DND-41 (cell line): ENCODE measurements around the gene KRTAP10-5.
"Not testable (repeated sequence)": the region's sequence is repeated elsewhere in the genome, so short reads cannot be mapped to it uniquely, and the experiment has no call there.

Experiments used
- ATAC-seq: fragments of 200-7000 bp; cut with Tn5 transposase; 3 replicates; pipeline ENCODE4 v1.9.1; 2021; ENCODE audit warnings: low read depth; ENCODE audit not compliant: insufficient read depth
- DNase-seq: peaks from one replicate; pipeline ENCODE4 v3.0.0-alpha.2; 2020
- H2AFZ ChIP-seq: 2 replicates; pipeline ENCODE4 v1.6.0; 2012; ENCODE audit warnings: low read depth, low read length
- H3K27ac ChIP-seq: 2 replicates; pipeline ENCODE4 v1.5.1; 2012; ENCODE audit warnings: low read length, inconsistent platforms
- H3K27me3 ChIP-seq: fragments of 200-600 bp; sonication (generic); 2 replicates; pipeline ENCODE4 v1.6.0; 2012; ENCODE audit warnings: low read length, mild to moderate bottlenecking, inconsistent platforms; ENCODE audit not compliant: insufficient read depth, poor library complexity
- H3K36me3 ChIP-seq: 2 replicates; pipeline ENCODE4 v1.5.1; 2012; ENCODE audit warnings: low read length, inconsistent platforms; ENCODE audit not compliant: insufficient read depth
- H3K4me1 ChIP-seq: 2 replicates; pipeline ENCODE4 v1.5.1; 2012; ENCODE audit warnings: mild to moderate bottlenecking, low read length; ENCODE audit not compliant: insufficient read depth
- H3K4me2 ChIP-seq: 2 replicates; pipeline ENCODE4 v1.6.0; 2012; ENCODE audit warnings: mild to moderate bottlenecking, moderate library complexity, low read length, inconsistent platforms; ENCODE audit not compliant: insufficient read depth
- H3K4me3 ChIP-seq, 2 experiments: fragments of 200-600 bp in 1 of 2; shearing (Covaris generic) in 1 of 2; 2 replicates each; pipeline ENCODE4 v1.5.1; 2012 to 2016; ENCODE audit warnings: inconsistent platforms in 2 of 2, low read length in 2 of 2, mild to moderate bottlenecking in 2 of 2, low read depth in 1 of 2, moderate library complexity in 1 of 2
- H3K79me2 ChIP-seq: 2 replicates; pipeline ENCODE4 v1.6.0; 2012; ENCODE audit warnings: low read length, inconsistent platforms; ENCODE audit not compliant: insufficient read depth
- H3K9ac ChIP-seq: 2 replicates; pipeline ENCODE4 v1.6.0; 2012; ENCODE audit warnings: low read depth, mild to moderate bottlenecking, inconsistent platforms, low read length, moderate library complexity
- H3K9me3 ChIP-seq: 2 replicates; pipeline ENCODE4 v1.5.1; 2012; ENCODE audit warnings: low read length, moderate library complexity, mild to moderate bottlenecking, inconsistent platforms; ENCODE audit not compliant: insufficient read depth, severe bottlenecking
- H4K20me1 ChIP-seq: 2 replicates; pipeline ENCODE4 v1.6.0; 2012; ENCODE audit warnings: low read length; ENCODE audit not compliant: insufficient read depth
- CTCF ChIP-seq: IDR thresholded peaks from 2 replicates; pipeline ENCODE4 v1.5.1; 2012; ENCODE audit warnings: borderline replicate concordance, low read length, moderate library complexity, mild to moderate bottlenecking; ENCODE audit not compliant: poor library complexity, severe bottlenecking; ENCODE audit errors: extremely low read depth
- EZH2 ChIP-seq: IDR thresholded peaks from 3 replicates; pipeline ENCODE4 v1.6.1; 2012; ENCODE audit warnings: borderline replicate concordance, low read depth, mild to moderate bottlenecking, moderate library complexity, low read length, inconsistent platforms; ENCODE audit not compliant: severe bottlenecking

Gene KRTAP10-5

GRCh38 chr21:44551340-44551961 lies 29.0 kb downstream of the KRTAP10-5 start, which contains the start of gene KRTAP10-2:
Gene KRTAP10-2, minus strand, starts transcription at chr21:44551505. Its CDS starts 47 bp downstream, at chr21:44551458.
- no peak within 1 kb of the TSS for H3K4me2 ChIP-seq
- no peaks in the 10 kb centered on the region for H3K4me1 ChIP-seq
- H3K4me3 ChIP-seq = no peak within 1 kb of the TSS
- ATAC-seq (no peak), DNase-seq (no peak)
- no peaks in the 10 kb centered on the region for H3K36me3 ChIP-seq
- no peak within 1 kb of the TSS for H3K27ac ChIP-seq
- H3K27me3 ChIP-seq = peaks cover 3% of the 10 kb centered on the region
- H3K9me3 ChIP-seq = no peaks in the 10 kb centered on the region
- no peak within 1 kb of the TSS for H2AFZ ChIP-seq
- no peak within 1 kb of the TSS for H3K9ac ChIP-seq
- no peaks in the 10 kb centered on the region for H3K79me2 ChIP-seq
- H4K20me1 ChIP-seq = 0 out of 2 replicates have a peak, but pooled peaks cover 3% of the 10 kb centered on the region
- no peak for TF ChIP-seq EZH2
- no peak for TF ChIP-seq CTCF

DNA sequence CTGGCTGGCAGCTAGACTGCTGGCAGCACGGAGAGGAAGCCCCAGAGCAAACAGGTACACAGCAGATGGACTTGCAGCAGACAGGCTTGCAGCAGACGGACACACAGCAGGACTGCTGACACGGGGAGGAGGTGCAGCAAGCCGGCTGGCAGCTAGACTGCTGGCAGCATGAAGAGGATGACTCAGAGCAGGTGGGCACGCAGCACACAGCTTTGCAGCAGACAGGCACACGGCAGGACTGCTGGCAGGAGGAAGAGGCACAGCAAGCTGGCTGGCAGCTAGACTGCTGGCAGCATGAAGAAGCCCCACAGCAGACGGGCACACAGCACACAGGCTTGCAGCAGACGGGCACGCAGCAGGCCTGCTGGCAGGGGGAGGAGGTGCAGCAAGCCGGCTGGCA lies 29.6 kb downstream of the KRTAP10-5 start:
- no peak for TF ChIP-seq CTCF
- no peak for TF ChIP-seq EZH2
- no peak overlapping the region for H3K4me3 ChIP-seq
- H3K27ac ChIP-seq = no peak overlapping the region
- ATAC-seq (no peak), DNase-seq (no peak)
- no peaks in the 10 kb centered on the region for H3K4me1 ChIP-seq
- peaks cover 3% of the 10 kb centered on the region for H3K27me3 ChIP-seq
- 0 out of 2 replicates have a peak, but pooled peaks cover 3% of the 10 kb centered on the region for H4K20me1 ChIP-seq
- no peaks in the 10 kb centered on the region for H3K9me3 ChIP-seq
- H3K9ac ChIP-seq = no peak overlapping the region
- no peak overlapping the region for H2AFZ ChIP-seq
- H3K79me2 ChIP-seq = no peaks in the 10 kb centered on the region
- no peak overlapping the region for H3K4me2 ChIP-seq
- H3K36me3 ChIP-seq = no peaks in the 10 kb centered on the region

GRCh38 chr21:44550285-44550684 lies 30.1 kb downstream of the KRTAP10-5 start:
- ATAC-seq = not testable (repeated sequence)

GRCh38 chr21:44549525-44550211 lies 30.7 kb downstream of the KRTAP10-5 start:
- no peaks in the 10 kb centered on the region for H3K9me3 ChIP-seq
- H3K4me2 ChIP-seq = no peak overlapping the region
- no peak overlapping the region for H2AFZ ChIP-seq
- DNase-seq (no peak), ATAC-seq (no peak)
- H3K27me3 ChIP-seq = peaks cover 3% of the 10 kb centered on the region
- H3K36me3 ChIP-seq = no peaks in the 10 kb centered on the region
- H3K9ac ChIP-seq = no peak overlapping the region
- 0 out of 2 replicates have a peak, but pooled peaks cover 3% of the 10 kb centered on the region for H4K20me1 ChIP-seq
- H3K4me3 ChIP-seq = no peak overlapping the region
- H3K4me1 ChIP-seq = no peaks in the 10 kb centered on the region
- TF ChIP-seq EZH2 (no peak), CTCF (no peak)
- no peaks in the 10 kb centered on the region for H3K79me2 ChIP-seq
- no peak overlapping the region for H3K27ac ChIP-seq

More at GRCh38 chr21:44550285-44550684, 30.1 kb downstream of the KRTAP10-5 start:
- H3K9ac ChIP-seq, H3K79me2 ChIP-seq, H3K9me3 ChIP-seq, H3K4me1 ChIP-seq, H3K27me3 ChIP-seq, H3K4me3 ChIP-seq, H3K4me2 ChIP-seq, H2AFZ ChIP-seq, H3K27ac ChIP-seq, H4K20me1 ChIP-seq, H3K36me3 ChIP-seq, DNase-seq: not testable (repeated sequence)
